ENCODE data around the gene CASP2.
"Not testable (repeated sequence)": the region's sequence is repeated elsewhere in the genome, so short reads cannot be mapped to it uniquely, and the experiment has no call there.

Gene CASP2

GRCh38 chr7:143289888-143290287 is 1.7 kb downstream of the CASP2 start:
- in situ Hi-C loops (cut with MboI; ENCODE audit: low sequenced_read_pairs): not testable (repeated sequence)

GRCh38 chr7:143290293-143290692 is 2.1 kb downstream of the CASP2 start:
- in situ Hi-C loops (cut with MboI; ENCODE audit: low sequenced_read_pairs): no loop called here

GRCh38 chr7:143292876-143293275 is 4.7 kb downstream of the CASP2 start:
- in situ Hi-C loops (cut with MboI; ENCODE audit: low sequenced_read_pairs): no loop called here

- in situ Hi-C loops (cut with MboI; ENCODE audit: low sequenced_read_pairs): no loop called here
Observed at GRCh38 chr7:143295870-143296269, 7.7 kb downstream of the CASP2 start.

- in situ Hi-C loops (cut with MboI; ENCODE audit: low sequenced_read_pairs): no loop called here
Observed at GRCh38 chr7:143296686-143297085, 8.5 kb downstream of the CASP2 start.

GRCh38 chr7:143299346-143299745 is 11.2 kb downstream of the CASP2 start:
- in situ Hi-C loops (cut with MboI; ENCODE audit: low sequenced_read_pairs): no loop called here

- in situ Hi-C loops (cut with MboI; ENCODE audit: low sequenced_read_pairs): no loop called here
Observed at GRCh38 chr7:143299840-143300239, 11.7 kb downstream of the CASP2 start.

GRCh38 chr7:143300959-143301935 is 13.1 kb downstream of the CASP2 start:
- in situ Hi-C loops (cut with MboI; ENCODE audit: low sequenced_read_pairs): no loop called here

- in situ Hi-C loops (cut with MboI; ENCODE audit: low sequenced_read_pairs): no loop called here
Observed at GRCh38 chr7:143303733-143304132, 15.6 kb downstream of the CASP2 start.

GRCh38 chr7:143304938-143305337 is 16.8 kb downstream of the CASP2 start:
- in situ Hi-C loops (cut with MboI; ENCODE audit: low sequenced_read_pairs): no loop called here

- in situ Hi-C loops (cut with MboI; ENCODE audit: low sequenced_read_pairs): no loop called here
Observed at GRCh38 chr7:143305423-143306070, 17.4 kb downstream of the CASP2 start.

- in situ Hi-C loops (cut with MboI; ENCODE audit: low sequenced_read_pairs): no loop called here
Observed at GRCh38 chr7:143308632-143309031, 20.5 kb downstream of the CASP2 start.

GRCh38 chr7:143314127-143314526 is 26.0 kb downstream of the CASP2 start:
- in situ Hi-C loops (cut with MboI; ENCODE audit: low sequenced_read_pairs): no loop called here

- in situ Hi-C loops (cut with MboI; ENCODE audit: low sequenced_read_pairs): no loop called here
Observed at GRCh38 chr7:143315776-143316175, 27.6 kb downstream of the CASP2 start, which contains the start of gene CLCN1. CLCN1 (plus strand) TSS chr7:143316111; CDS start chr7:143316213, 102 bp downstream.

GRCh38 chr7:143316492-143316891 is 28.3 kb downstream of the CASP2 start:
- in situ Hi-C loops (cut with MboI; ENCODE audit: low sequenced_read_pairs): no loop called here

GRCh38 chr7:143318661-143319060 is 30.5 kb downstream of the CASP2 start:
- in situ Hi-C loops (cut with MboI; ENCODE audit: low sequenced_read_pairs): no loop called here

- in situ Hi-C loops (cut with MboI; ENCODE audit: low sequenced_read_pairs): no loop called here
Observed at GRCh38 chr7:143320620-143321019, 32.5 kb downstream of the CASP2 start.

GRCh38 chr7:143321242-143321641 is 33.1 kb downstream of the CASP2 start:
- in situ Hi-C loops (cut with MboI; ENCODE audit: low sequenced_read_pairs): no loop called here

GRCh38 chr7:143321734-143322133 is 33.6 kb downstream of the CASP2 start:
- in situ Hi-C loops (cut with MboI; ENCODE audit: low sequenced_read_pairs): no loop called here

- in situ Hi-C loops (cut with MboI; ENCODE audit: low sequenced_read_pairs): no loop called here
Observed at GRCh38 chr7:143322760-143323633, 34.8 kb downstream of the CASP2 start.

GRCh38 chr7:143323653-143324052 is 35.5 kb downstream of the CASP2 start:
- in situ Hi-C loops (cut with MboI; ENCODE audit: low sequenced_read_pairs): no loop called here

Measured in HL-60/S4 treated with retinoic acid at 250 ng/mL for 4 days and 3 days (cell line).